AG08396 (cell line): ENCODE results near the gene DEFB121.
"Not testable (repeated sequence)": the region's sequence is repeated elsewhere in the genome, so short reads cannot be mapped to it uniquely, and the experiment has no call there.

Source experiments
- DNase-seq: peaks from one replicate; pipeline ENCODE4 v3.0.0; 2012; ENCODE audit warnings: low spot score, mixed read lengths

DEFB121 gene, protein sequence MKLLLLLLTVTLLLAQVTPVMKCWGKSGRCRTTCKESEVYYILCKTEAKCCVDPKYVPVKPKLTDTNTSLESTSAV

DNA sequence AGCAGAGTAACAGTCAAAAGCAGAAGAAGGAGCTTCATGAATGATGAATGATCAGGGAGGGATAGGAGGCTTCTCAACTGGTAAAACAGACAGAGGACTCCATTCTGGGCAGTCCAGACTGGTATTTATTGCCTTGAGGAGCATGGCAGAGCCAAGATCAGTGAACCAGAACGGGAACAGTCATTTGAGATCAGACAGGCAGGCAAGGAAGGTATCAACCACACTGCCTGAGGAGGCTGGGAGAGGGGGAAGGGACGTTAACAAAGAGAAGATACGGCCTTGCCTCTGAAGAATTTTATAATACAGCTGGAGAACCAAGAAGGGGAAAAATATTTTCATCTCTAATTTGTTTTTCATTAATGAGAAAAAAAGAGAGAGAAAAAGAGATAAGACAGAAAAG is at the start of gene DEFB121:
DEFB121 (minus strand) TSS at position 101 of the 400 bp plus-strand sequence; CDS start at position 38, 63 bp downstream.
- no peak for DNase-seq

DNA sequence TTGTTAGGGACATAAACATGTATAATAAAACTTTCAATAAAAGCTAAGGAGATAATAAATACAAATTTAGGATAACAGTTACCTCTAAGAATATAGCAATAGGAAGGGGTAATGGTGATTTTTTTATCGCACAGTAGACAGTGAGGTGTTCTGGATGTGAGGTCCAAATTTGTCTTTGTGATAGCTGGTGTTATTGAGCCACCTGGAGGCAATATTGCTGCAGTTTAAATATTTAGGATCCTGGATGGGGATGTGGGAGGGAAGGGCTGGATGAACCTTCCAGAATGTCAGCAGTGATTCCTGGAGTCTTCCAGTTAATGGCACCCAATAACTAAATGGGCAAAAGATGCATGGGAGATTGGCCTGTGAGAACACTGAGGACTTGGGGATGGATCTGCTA is 48.3 kb upstream of the DEFB121 start:
- DNase-seq, result no peak

DNA sequence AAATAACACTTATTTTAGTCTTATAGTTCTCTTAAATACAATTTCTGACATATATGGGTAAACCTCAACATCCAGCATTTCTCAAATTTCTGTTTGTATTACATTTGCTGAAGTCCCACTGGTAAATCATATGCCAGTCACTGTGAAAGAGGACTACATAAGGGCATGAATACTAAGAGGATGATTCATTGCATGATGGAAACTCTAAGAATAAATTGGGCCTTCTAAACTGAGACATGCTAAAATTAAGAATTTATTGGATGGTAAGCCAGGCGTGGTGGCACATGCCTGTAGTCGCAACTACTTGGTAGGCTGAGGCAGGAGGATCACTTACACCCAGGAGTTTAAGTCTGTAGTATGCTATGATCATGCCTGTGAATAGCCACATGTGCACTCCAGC is 46.6 kb upstream of the DEFB121 start:
- no peak for DNase-seq

DNA sequence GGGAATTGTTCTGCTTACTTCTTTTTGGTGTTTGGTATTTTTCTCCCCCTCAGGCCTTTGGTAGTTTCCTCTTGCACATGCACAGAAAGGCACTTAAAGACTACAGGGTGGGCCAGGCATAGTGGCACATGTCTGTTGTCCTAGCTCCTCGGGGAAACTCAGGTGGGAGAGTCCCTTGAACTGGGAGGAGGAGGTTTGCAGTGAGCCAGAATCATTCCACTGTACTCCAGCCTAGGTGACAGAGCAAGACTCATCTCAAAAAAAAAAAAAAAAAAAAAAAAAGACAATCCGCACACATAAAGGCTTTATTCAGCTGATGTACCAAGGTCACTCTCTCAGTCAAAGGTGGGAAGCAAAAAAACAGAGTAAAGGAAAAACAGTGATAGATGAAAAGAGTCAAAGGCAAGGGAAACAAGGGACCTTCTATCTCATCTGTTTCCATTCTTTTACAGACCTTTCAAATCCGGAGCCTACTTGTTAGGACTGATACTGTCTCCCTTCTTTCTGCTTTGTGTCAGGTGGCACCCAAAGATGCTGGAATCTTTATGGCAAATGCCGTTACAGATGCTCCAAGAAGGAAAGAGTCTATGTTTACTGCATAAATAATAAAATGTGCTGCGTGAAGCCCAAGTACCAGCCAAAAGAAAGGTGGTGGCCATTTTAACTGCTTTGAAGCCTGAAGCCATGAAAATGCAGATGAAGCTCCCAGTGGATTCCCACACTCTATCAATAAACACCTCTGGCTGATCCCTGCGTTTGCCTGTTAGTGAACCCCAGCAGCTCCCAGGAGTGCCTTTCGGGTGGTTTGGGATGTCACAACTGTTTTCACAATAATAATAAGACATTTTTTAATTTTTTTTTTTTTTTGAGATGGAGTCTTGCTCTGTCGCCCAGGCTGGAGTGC is 43.7 kb upstream of the DEFB121 start:
- DNase-seq, result no peak

DNA sequence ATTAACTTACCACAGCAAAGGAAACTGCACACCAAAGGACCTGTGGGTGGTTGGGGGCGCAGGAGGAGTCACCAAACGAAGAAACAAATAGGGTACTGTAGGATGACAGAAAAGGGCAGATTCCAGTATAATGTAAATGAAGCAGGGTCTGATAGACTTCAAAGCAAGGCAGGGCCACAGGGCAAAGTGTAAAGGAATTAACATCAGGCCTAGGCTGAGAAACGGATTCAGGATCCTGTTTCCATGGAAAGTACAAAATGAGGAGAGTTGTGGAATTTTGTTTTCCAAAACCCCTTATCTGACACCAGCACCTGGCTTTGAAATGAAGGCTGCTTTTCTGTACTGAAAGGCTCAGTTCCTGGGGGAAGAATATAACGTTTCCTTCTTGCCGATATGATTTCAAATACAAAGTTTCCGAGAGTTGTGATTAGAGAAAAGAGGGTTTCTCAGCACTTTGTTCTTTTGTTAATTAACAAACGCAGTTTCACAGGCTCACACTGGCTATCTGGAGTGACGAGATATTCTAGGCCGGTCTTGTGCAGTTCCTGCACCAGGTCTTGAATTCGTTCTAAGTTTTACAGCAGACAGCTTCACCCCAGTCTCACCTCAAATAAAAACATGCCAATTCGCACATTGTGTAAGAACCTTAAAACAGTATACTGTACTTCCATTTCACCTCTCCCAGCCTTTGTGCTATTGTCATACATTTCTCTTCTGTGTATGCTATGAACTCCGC is 40.2 kb upstream of the DEFB121 start:
- no peak for DNase-seq

DNA sequence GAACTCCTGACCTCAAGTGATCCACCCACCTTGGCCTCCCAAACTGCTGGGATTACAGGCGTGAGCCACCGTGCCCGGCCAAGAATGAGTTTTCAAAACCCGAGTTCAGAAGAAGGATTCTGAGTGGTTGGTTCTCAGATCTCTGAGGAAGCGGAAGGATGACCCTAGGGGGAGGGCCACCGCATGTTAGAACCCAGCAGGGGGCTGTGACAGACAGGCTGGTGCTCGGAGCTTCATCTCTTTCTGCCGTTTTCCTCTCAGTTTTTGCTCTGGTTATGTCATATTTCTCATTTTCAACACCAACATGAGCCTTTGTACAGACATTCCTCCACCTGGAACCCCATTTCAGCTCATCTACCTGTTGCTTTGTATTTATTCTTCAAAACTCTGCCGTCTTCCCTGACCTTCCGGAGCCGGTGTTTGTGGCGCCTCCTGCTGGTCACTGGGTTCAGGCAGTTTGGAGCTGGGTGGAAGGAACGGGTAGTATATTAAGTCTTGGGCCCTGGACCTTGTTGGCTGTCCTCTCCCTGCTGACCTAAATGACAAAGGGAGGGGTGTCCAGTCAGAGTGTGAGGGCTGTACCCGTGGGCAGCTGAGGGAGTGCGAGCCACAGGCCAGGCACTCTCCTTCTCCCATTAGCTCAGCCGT is 34.1 kb upstream of the DEFB121 start, which contains the start of gene DEFB123:
DEFB123 (plus strand) TSS at position 621 of the 648 bp plus-strand sequence. CDS start 67 bp downstream, outside the sequence.
- DNase-seq, result no peak

DNA sequence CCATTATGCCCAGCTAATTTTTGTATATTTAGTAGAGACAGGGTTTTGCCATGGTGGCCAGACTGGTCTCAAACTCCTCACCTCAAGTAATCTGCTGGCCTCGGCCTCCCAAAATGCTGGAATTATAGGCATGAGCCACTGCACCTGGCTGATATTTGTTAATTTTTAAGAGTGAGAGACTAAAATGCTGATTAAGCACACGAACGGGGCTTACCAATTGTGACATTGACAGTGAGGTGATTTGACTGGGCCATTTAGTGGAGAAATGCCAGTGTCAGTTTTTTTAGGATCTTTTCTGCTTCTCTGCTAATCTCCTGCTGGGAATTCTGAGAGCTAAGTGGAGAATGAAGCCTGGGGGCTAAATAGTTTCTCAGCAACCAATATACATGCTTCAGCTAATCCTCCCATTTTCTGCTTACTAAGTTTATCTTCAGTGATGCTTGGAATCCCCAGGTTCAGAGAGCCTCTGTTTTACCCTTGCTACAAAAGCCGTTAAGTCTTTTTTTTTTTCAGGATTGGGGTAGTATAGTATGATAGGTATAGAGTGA is 24.6 kb upstream of the DEFB121 start:
- no peak for DNase-seq

DNA sequence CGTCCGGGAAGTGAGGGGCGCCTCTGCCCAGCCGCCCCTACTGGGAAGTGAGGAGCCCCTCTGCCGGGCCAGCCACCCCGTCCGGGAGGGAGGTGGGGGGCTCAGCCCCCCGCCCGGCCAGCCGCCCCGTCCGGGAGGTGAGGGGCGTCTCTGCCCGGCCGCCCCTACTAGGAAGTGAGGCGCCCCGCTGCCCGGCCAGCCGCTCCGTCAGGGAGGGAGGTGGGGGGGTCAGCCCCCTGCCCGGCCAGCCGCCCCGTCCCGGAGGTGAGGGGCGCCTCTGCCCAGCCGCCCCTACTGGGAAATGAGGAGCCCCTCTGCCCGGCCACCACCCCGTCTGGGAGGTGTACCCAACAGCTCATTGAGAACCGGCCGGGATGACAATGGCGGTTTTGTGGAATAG is 21.6 kb upstream of the DEFB121 start:
- not testable (repeated sequence) for DNase-seq

DNA sequence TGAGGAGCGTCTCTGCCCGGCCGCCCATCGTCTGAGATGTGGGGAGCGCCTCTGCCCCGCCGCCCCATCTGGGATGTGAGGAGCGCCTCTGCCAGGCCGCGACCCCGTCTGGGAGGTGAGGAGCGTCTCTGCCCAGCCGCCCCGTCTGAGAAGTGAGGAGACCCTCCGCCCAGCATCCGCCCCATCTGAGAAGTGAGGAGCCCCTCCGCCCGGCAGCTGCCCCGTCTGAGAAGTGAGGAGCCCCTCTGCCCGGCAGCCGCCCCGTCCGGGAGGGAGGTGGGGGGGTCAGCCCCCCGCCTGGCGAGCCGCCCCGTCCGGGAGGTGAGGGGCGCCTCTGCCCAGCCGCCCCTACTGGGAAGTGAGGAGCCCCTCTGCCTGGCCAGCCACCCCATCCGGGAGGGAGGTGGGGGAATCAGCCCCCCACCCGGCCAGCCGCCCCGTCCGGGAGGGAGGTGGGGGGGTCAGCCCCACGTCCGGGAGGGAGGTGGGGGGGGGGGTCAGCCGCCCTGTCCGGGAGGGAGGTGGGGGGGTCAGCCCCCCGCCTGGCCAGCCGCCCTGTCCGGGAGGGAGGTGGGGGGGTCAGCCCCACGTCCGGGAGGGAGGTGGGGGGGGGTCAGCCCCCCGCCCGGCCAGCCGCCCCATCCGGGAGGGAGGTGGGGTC is 21.0 kb upstream of the DEFB121 start:
- DNase-seq, result not testable (repeated sequence)

DNA sequence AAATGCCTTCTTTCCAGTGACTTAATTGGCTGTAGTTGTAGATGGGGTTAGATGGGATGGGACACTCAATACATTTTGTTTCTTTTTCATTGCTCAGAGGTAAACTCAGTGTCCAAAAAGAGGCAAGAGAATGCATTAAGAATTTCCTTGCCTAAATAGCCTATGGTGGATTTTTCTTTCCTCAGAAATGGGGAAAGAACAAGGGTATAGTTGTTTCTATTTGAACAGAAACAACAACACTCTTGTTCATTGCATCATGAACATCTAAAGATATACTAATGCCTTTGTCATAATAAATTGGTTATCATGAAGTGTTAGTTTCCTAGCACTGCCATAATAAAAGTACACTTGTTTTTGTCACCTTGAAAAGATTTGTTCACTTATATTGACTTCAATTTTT is 19.8 kb upstream of the DEFB121 start:
- no peak for DNase-seq

DNA sequence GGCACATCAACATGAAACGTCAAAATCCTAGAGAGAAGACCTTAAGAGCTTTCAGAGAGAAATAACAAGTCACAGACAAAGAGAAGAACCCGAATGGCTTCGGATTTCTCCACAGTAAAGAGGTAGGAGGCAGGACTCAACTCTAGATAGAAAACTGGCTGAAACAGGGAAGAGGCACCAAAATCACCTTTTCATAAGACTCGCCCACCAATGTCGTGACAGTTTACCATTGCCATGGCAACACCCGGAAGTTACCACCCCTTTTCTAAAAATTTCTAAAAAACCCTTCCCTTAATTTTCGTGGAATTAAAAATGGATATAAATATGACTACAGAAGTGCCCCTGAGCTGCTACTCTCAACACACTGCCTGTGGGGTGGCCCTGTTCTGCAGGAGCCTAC is 12.3 kb upstream of the DEFB121 start:
- DNase-seq, result no peak

DNA sequence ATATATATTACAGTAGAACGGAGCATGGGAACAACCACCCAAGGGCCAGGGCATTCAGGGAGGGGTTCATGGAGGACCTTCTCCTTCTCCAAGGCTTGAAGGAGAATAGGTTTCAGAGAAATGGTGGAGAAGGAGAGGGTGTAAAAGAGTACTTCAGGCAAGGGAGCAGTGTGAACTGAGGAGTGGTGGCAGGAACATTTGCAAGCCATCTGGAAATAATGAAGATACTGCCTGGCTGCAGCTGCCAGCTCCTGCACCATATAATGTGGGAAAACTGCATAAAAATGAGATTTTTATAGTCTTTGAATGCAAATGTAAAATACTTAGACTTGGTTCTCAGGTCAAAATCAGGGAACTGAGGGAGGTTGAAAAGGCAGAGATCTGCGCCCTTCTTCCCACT is 9.6 kb upstream of the DEFB121 start:
- DNase-seq, result no peak

DNA sequence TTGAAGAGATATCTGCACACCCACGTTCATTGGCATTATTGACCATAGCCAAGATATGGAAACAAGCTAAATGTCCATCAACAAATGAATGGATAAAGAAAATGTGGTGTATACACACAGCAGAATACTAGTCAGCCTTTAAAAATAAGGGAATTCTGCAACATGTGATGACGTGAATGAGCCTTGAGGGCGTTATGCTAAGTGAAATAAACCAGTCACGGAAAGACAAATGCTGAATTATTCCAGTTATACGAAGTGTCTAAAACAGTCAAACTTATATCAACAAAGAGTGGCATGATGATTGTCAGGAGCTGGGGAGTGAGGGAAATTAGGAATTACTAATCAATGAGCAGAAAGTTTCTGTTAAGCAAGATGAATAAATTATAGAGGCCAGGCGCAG is 8.4 kb upstream of the DEFB121 start:
- no peak for DNase-seq

DNA sequence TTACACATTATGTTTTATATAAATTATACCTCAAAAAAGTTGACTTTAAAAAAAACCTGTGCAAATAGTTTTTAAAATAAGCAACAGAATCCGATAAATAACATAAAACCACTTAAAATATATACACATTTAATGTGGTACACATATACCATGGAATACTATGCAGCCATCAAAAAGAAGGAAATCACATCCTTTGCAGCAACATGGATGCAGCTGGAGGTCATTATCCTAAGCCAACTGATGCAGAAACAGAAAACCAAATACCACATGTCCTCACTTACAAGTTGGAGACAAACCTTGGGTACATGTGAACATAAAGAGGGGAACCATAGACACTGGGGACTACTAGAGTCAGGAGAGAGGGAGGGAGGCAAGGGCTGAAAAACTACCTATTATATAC is 4.0 kb upstream of the DEFB121 start:
- DNase-seq, result no peak

DNA sequence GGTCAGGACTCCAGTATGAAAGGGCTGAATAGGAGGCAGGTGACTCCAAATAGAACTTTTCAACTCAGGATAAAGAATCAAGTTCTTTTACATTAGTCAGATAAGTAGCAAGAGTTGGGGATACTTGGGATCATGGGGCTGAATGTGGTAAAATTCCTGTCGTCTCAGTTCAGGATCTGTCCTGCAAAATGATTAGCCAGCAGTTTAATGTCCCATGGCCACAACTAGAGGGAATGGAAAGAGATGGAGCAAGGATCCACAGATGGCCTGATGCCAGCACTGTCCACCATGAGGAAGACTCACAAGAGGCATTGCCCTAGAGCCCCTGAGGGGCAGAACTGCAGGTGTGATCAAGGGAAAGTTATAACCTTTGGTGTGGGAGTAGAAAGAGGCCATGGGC is 2.1 kb downstream of the DEFB121 start:
- no peak for DNase-seq

DNA sequence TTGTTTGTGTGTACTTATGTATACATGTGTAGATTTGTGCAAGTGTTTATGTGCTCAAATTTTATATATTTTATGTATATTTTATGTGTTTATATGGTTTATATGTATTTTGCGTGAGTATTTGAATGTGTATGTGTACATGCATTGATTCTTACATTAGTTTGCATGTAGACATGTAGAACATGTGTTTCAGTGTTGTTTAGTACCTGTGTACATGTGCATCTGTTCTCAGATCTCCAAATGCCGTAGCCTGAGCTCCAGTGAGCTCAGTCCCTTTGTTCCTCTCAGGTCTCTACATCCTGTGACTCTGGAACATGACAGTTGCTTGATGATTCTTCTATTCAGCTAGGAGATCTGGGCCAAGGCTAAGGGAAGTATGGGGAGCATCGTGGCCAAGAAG is 11.1 kb downstream of the DEFB121 start:
- DNase-seq, result no peak

DNA sequence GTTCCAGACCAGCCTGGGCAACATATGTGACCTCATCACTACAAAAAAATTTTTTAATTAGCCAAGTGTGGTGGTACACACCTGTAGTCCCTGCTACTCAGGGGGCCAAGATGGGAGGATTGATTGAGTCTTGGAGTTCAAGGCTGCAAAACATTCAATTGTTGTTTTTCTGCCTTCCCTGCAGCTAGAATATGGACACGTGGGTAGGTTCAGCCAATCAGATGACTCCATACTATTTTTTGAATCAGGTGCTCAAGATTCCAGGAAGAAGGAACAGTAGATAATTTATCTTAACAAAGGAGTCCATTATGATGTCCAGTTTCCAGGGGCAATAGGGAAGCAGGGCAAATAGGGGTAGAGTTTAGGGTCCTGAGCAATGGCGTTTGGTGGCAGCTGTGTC is 13.2 kb downstream of the DEFB121 start:
- DNase-seq, result no peak

DNA sequence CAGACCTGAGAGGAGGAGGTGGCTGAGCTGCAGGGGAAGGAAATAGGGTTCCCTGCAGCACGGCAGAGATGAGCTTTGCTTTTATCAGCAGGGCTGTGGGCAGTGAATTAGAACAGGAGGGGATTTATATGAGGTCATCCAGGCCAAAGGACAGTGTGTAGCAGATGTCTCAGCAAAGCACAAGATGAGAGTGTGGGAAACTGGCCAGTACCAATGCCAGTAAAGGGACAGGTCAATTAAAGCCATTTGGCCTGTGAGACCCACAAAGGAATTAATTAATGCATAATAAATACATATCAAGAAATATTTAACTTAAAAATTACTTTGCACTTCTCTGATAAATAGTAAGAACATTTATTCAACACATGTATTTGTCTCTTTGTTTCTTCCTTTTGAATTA is 15.5 kb downstream of the DEFB121 start, which contains the start of gene DEFB119:
DEFB119 (minus strand) TSS at position 101 of the 400 bp plus-strand sequence. CDS start 107 bp downstream, outside the sequence.
- DNase-seq, result no peak

DNA sequence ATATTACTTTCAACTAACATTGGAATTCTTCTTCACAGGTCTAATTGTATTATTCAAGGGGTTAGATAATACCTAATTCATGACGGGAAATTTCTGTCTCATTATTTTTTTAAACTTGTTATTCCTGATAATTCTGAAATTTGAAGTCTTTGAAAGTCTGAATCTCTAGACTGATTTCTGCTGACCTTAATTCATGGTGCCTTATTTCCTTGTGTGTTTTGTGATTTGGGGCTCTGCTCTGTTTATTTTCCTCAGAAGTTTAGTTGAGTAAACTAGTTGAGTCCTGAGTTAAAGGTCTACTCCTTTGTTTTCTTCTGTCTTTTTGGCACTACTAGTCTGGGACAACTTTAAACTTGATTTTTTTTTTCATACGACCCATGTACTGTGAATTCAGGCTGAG is 31.7 kb downstream of the DEFB121 start:
- no peak for DNase-seq

DNA sequence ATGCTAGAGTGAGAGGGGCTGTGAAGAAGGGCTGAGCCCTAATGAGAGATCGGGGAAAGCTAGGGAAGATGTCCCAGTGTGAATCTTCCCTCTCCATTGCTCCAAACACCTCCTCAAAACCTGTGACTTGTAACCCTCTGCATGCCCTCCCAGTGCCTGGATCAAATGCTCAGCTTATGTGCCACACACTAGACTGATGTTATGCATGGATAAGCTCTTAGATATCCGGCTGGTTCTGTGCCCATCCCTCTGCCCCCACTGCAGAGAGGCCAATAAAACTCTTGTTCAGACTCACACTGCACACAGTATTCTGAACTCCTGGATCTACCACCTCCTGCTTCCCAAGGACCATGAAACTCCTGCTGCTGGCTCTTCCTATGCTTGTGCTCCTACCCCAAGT is 37.7 kb downstream of the DEFB121 start, which contains the start of gene DEFB118:
DEFB118 (plus strand) TSS at position 301 of the 400 bp plus-strand sequence; CDS start at position 351, 50 bp downstream.
- DNase-seq, result no peak

DNA sequence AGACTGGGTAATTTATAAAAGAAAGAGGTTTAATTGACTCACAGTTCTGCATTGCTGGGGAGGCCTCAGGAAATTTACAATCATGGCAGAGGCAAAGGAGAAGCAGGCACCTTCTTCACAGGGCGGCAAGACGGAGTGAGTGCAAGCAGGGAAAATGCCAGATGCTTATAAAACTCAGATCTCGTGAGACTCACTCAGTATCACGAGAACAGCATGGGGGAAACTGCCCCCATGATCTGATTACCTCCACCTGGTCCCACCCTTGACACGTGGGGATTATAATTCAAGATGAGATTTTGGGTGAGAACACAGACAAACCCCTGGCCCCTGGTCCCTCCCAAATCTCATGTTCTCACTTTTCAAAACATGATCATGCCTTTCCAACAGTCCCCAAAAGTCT is 41.7 kb downstream of the DEFB121 start:
- not testable (repeated sequence) for DNase-seq
